Neuronal stem cell (in vitro differentiated cells): ENCODE measurements around the gene ANKFY1.

Source experiments
- DNase-seq: peaks from one replicate; pipeline ENCODE4 v3.0.0-alpha.2; 2013; ENCODE audit warnings: low spot score
- H2AFZ ChIP-seq: one replicate; pipeline ENCODE4 v1.6.1; 2013; ENCODE audit warnings: mild to moderate bottlenecking, low read length, inconsistent platforms
- H2AK5ac ChIP-seq: 2 replicates; pipeline ENCODE4 v1.6.1; 2013; ENCODE audit warnings: low read depth, mild to moderate bottlenecking, inconsistent platforms, low read length, moderate library complexity, mixed read lengths
- H2BK120ac ChIP-seq: 2 replicates; pipeline ENCODE4 v1.6.1; 2013; ENCODE audit warnings: low read depth, mild to moderate bottlenecking, inconsistent platforms, low read length, moderate library complexity, mixed read lengths
- H2BK12ac ChIP-seq: one replicate; pipeline ENCODE4 v1.6.1; 2013; ENCODE audit warnings: low read length, inconsistent platforms
- H2BK15ac ChIP-seq: 2 replicates; pipeline ENCODE4 v1.6.1; 2013; ENCODE audit warnings: mild to moderate bottlenecking, low read length, inconsistent platforms, mixed read lengths
- H2BK5ac ChIP-seq: one replicate; pipeline ENCODE4 v1.6.1; 2013; ENCODE audit warnings: inconsistent platforms, mild to moderate bottlenecking, low read length, moderate library complexity
- H3K14ac ChIP-seq: one replicate; pipeline ENCODE4 v1.6.1; 2013; ENCODE audit warnings: low read length, inconsistent platforms
- H3K18ac ChIP-seq: 2 replicates; pipeline ENCODE4 v1.6.1; 2013; ENCODE audit warnings: low read length, inconsistent platforms
- H3K23ac ChIP-seq: 2 replicates; pipeline ENCODE4 v1.6.1; 2013; ENCODE audit warnings: low read depth, mild to moderate bottlenecking, mixed read lengths, low read length, inconsistent platforms; ENCODE audit not compliant: poor library complexity
- H3K27ac ChIP-seq: replicated peaks from 3 replicates; pipeline ENCODE4 v1.5.1; 2013; ENCODE audit warnings: low read length, inconsistent platforms
- H3K27me3 ChIP-seq, 3 experiments: 2 replicates each; pipeline ENCODE4 v1.6.1; 2013; ENCODE audit warnings: low read length in 3 of 3, mild to moderate bottlenecking in 2 of 3, inconsistent platforms in 1 of 3, low read depth in 1 of 3, mixed read lengths in 1 of 3, moderate library complexity in 1 of 3; ENCODE audit not compliant: control insufficient read depth in 3 of 3, insufficient read depth in 3 of 3
- H3K36me3 ChIP-seq, 2 donors: replicated peaks in 1 of 2; 2 replicates each; pipeline ENCODE4 v1.6.1; 2013; ENCODE audit warnings: low read length in 2 of 2; ENCODE audit not compliant: control insufficient read depth in 2 of 2, insufficient read depth in 2 of 2
- H3K4ac ChIP-seq: 2 replicates; pipeline ENCODE4 v1.6.1; 2013; ENCODE audit warnings: inconsistent platforms, mild to moderate bottlenecking, low read length, moderate library complexity
- H3K4me1 ChIP-seq, 2 donors: 1 replicate in 1 of 2; 2 replicates in 1 of 2; pipeline ENCODE4 v1.6.1; 2013; ENCODE audit warnings: low read length in 2 of 2, low read depth in 1 of 2; ENCODE audit not compliant: control insufficient read depth in 2 of 2, insufficient read depth in 1 of 2
- H3K4me2 ChIP-seq: one replicate; pipeline ENCODE4 v1.6.1; 2013; ENCODE audit warnings: mild to moderate bottlenecking, low read length, inconsistent platforms; ENCODE audit not compliant: insufficient read depth, poor library complexity, severe bottlenecking
- H3K4me3 ChIP-seq, 2 donors: 2 replicates each; pipeline ENCODE4 v1.5.1; 2013; ENCODE audit warnings: low read length in 2 of 2, mild to moderate bottlenecking in 2 of 2, inconsistent platforms in 1 of 2, moderate library complexity in 1 of 2
- H3K79me1 ChIP-seq: one replicate; pipeline ENCODE4 v1.6.1; 2013; ENCODE audit warnings: low read depth, mild to moderate bottlenecking, inconsistent platforms, low read length, moderate library complexity
- H3K9ac ChIP-seq: one replicate; pipeline ENCODE4 v1.6.1; 2013; ENCODE audit warnings: mild to moderate bottlenecking, low read depth, low read length, inconsistent platforms; ENCODE audit not compliant: poor library complexity
- H3K9me3 ChIP-seq, 2 donors: replicated peaks in 1 of 2; 2 replicates each; pipeline versions ENCODE3 to v1.6.1; 2013; ENCODE audit warnings: low read length in 2 of 2, mild to moderate bottlenecking in 2 of 2, inconsistent platforms in 1 of 2, low read depth in 1 of 2, mixed read lengths in 1 of 2, moderate library complexity in 1 of 2; ENCODE audit not compliant: control insufficient read depth in 2 of 2, insufficient read depth in 1 of 2
- H4K8ac ChIP-seq: one replicate; pipeline ENCODE4 v1.6.1; 2013; ENCODE audit warnings: low read depth, mild to moderate bottlenecking, inconsistent platforms, low read length, moderate library complexity
- H4K91ac ChIP-seq: one replicate; pipeline ENCODE4 v1.6.1; 2013; ENCODE audit warnings: low read length, low read depth, mild to moderate bottlenecking, inconsistent platforms; ENCODE audit not compliant: poor library complexity
- WGBS, 2 donors: extraction: QIAGEN DNeasy Blood & Tissue Kit; methylation state at CpG; one replicate each; pipeline ENCODE4 v1.1.7; 2013; ENCODE audit warnings: missing lambda C conversion rate in 2 of 2, mixed read lengths in 1 of 2; ENCODE audit not compliant: insufficient read length in 2 of 2, insufficient replicate concordance in 1 of 2; ENCODE audit errors: extremely low coverage in 2 of 2; 5-methylcytosine and 5-hydroxymethylcytosine counted together

ANKFY1 gene

DNA sequence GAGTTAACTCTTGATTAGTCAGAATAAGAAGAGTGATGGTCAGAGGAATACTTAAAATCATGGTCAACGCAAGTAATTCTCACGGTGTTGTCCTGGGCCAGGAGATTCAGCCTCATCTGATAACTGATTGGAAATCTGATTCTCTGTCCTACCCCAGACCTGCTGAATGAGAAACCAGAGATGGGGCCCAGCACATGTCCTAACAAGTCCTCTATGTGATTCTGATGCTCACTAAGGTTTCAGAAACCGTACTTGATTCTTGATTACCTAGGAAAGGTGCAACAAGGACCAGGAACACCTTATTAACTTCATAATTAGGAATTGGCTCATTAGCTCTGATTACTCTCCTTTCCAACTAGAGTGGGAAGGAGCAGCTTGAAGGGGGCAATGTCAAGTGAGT is 44.5 kb downstream of the ANKFY1 start:
- H2AFZ ChIP-seq, result no peak overlapping the region
- no peak overlapping the region for H2BK15ac ChIP-seq
- H2BK120ac ChIP-seq, result no peak overlapping the region
- H3K4me3 ChIP-seq, result no peak overlapping the region
- H3K23ac ChIP-seq, result no peak overlapping the region
- no peak overlapping the region for H3K4me2 ChIP-seq
- no peak overlapping the region for H3K9ac ChIP-seq
- peaks cover 9 to 68% of the 10 kb centered on the region in 2 donors for H3K36me3 ChIP-seq
- no peak for DNase-seq
- no peak overlapping the region for H3K14ac ChIP-seq
- H3K27ac ChIP-seq, result no peak overlapping the region
- H3K9me3 ChIP-seq, result no peaks in the 10 kb centered on the region
- H2AK5ac ChIP-seq, result no peak overlapping the region
- H3K79me1 ChIP-seq, result peaks cover 3% of the 10 kb centered on the region
- no peak overlapping the region for H4K91ac ChIP-seq
- H3K4me1 ChIP-seq, result no peaks in the 10 kb centered on the region
- H3K18ac ChIP-seq, result no peak overlapping the region
- no peaks in the 10 kb centered on the region for H3K27me3 ChIP-seq
- H2BK5ac ChIP-seq, result no peak overlapping the region
- no peak overlapping the region for H2BK12ac ChIP-seq
- H4K8ac ChIP-seq, result no peak overlapping the region
- no peak overlapping the region for H3K4ac ChIP-seq
- no CpG with 5 or more reads among the region's 3 CpGs for WGBS, 2 donors

DNA sequence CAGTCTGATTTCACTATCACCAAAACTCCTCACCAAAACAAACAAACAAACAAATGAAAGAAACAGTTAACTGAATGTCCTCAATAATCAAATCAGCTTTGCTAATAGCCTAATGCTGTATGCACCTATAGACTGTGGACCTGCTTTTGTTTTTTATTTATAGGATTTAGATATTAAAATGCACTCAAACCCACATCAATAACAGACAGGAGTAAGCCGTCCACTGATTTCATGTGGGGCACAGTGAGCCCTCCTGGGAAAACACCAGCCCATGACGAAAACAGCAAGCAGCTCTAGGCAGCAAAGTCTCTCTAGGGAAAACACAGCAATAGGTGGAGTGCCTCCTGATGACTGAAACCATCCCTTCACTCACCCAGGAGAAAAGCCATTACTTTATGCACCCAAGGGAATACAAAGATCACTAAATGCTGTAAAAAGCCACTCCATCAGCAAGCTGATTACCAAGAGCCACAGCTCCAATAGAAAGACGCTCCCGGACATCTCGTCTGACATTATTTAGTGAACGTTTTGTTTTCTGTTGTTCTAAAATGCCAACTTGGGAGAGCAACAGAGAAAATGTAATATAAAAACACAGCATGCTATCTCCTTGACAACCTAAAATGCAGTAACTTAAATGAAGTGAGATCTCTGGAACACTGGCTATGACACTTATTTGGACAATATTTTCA is 47.8 kb downstream of the ANKFY1 start:
- Histone ChIP-seq H3K14ac (no peak overlapping the region), H4K91ac (no peak overlapping the region), H2AFZ (no peak overlapping the region), H2BK5ac (no peak overlapping the region), H3K27me3 (no peaks in the 10 kb centered on the region), H3K4me2 (no peak overlapping the region), H3K9me3 (no peaks in the 10 kb centered on the region), H3K36me3 (peaks cover 2 to 69% of the 10 kb centered on the region in 2 donors), H4K8ac (no peak overlapping the region), H3K4ac (no peak overlapping the region), H3K4me3 (no peak overlapping the region), H2AK5ac (no peak overlapping the region), H3K23ac (no peak overlapping the region), H2BK15ac (no peak overlapping the region), H3K18ac (no peak overlapping the region), H3K27ac (no peak overlapping the region), H2BK12ac (no peak overlapping the region), H3K4me1 (no peaks in the 10 kb centered on the region), H2BK120ac (no peak overlapping the region), H3K9ac (no peak overlapping the region), H3K79me1 (no peaks in the 10 kb centered on the region)
- WGBS, 2 donors, result no CpG with 5 or more reads among the region's 6 CpGs
- DNase-seq, result no peak

DNA sequence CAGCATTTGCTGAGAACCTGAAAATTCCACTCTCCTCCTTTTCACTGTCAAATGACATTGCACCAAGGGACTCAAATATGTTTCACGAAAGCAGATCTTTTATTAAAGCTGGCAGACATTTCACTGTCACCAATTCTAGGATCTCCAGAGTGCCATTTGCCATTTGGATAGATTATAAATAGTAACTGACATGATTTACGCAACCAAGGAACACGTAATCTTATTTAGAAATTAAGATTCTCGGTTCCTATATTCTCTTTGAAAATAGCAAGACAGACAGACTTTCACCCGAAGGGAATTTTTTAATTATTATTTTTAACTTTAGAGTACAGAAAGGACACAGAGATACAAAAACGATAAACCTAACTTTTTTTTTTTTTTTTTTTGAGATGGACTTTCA is 49.6 kb downstream of the ANKFY1 start:
- Histone ChIP-seq H4K8ac (no peak overlapping the region), H3K36me3 (peaks cover 5 to 71% of the 10 kb centered on the region in 2 donors), H3K27ac (no peak overlapping the region), H3K4me1 (no peaks in the 10 kb centered on the region), H3K27me3 (no peaks in the 10 kb centered on the region), H3K23ac (no peak overlapping the region), H2BK15ac (no peak overlapping the region), H2BK5ac (no peak overlapping the region), H2AK5ac (no peak overlapping the region), H4K91ac (no peak overlapping the region), H3K18ac (no peak overlapping the region), H3K14ac (no peak overlapping the region), H3K4ac (no peak overlapping the region), H3K9me3 (no peaks in the 10 kb centered on the region), H3K4me2 (no peak overlapping the region), H2AFZ (no peak overlapping the region), H3K79me1 (no peaks in the 10 kb centered on the region), H2BK120ac (no peak overlapping the region), H3K9ac (no peak overlapping the region), H3K4me3 (no peak overlapping the region), H2BK12ac (no peak overlapping the region)
- no peak for DNase-seq
- WGBS, 2 donors, result no CpG with 5 or more reads among the region's 6 CpGs

DNA sequence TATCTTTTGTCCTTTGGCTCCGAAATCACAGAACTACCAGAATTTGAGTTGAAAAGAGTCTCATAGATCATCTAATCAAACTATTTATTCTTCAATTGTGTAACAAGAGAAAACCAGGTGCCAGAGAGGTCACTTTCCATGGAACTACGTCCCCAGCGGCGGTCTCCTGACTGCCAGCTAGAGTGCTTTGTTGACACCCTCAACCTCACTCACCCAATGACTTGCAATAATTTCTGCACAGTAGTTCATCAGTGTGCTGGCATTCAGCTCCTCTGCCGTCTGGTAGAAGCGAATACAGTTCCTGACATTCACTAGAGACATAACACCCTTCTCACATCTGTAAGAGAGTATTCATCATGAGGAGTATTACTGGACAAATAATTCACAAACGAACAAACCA is 54.2 kb downstream of the ANKFY1 start:
- H3K79me1 ChIP-seq, result peaks cover 2% of the 10 kb centered on the region
- H2BK12ac ChIP-seq, result no peak overlapping the region
- H2BK15ac ChIP-seq, result no peak overlapping the region
- H2AK5ac ChIP-seq, result no peak overlapping the region
- H3K23ac ChIP-seq, result no peak overlapping the region
- no peaks in the 10 kb centered on the region for H3K9me3 ChIP-seq
- no peak overlapping the region for H2AFZ ChIP-seq
- no peak overlapping the region for H3K4ac ChIP-seq
- no peak overlapping the region for H4K8ac ChIP-seq
- WGBS, 2 donors, result no CpG with 5 or more reads among the region's 7 CpGs
- H3K14ac ChIP-seq, result no peak overlapping the region
- no peaks in the 10 kb centered on the region for H3K27me3 ChIP-seq
- H3K9ac ChIP-seq, result no peak overlapping the region
- no peaks in the 10 kb centered on the region for H3K4me1 ChIP-seq
- H3K36me3 ChIP-seq, result peaks cover 32 to 78% of the 10 kb centered on the region in 2 donors
- no peak overlapping the region for H3K27ac ChIP-seq
- H3K18ac ChIP-seq, result no peak overlapping the region
- H3K4me2 ChIP-seq, result no peak overlapping the region
- no peak for DNase-seq
- no peak overlapping the region for H2BK5ac ChIP-seq
- no peak overlapping the region for H3K4me3 ChIP-seq
- no peak overlapping the region for H2BK120ac ChIP-seq
- H4K91ac ChIP-seq, result no peak overlapping the region
